Measurements from ENCODE around the gene NAT8. TPM values are rescaled to one million over a fixed set of nuclear protein-coding genes. Genes with fewer than 3 reads are reported as not detected.
"Not testable (repeated sequence)": the region's sequence is repeated elsewhere in the genome, so short reads cannot be mapped to it uniquely, and the experiment has no call there.

The NAT8 gene
- polyA plus RNA-seq, 1 of the 3 experiments (the other 2 are of a cell fraction) = not detected

DNA sequence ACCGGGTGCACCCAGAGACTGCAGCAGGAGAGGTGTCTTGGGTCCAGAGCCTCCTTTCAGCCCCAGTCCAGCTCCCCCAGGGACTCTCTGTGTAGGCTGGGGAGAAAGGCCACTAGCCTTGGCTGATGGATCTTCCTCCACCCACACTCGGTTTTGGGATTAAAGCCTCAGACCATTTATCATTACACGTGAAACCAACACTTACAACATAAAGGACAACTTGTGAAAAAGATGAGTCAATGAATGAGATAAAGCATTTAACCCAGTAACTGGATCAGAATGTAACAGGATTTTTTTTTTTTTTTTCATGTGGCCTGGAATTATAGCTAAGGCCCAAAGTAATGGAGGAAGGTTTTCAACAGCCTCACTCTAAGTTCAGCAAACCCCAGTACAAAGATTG lies 32.1 kb downstream of the NAT8 start:
- DNase-seq = no peak
- ChIA-PET CTCF (no interaction called here), POLR2A (no interaction called here)
- Histone ChIP-seq H3K27ac (ENCODE audit: low read depth in 2 of 2, low read length in 1 of 2) (no peak overlapping the region), H3F3A (replicated peaks; ENCODE audit: insufficient read depth) (no peaks in the 10 kb centered on the region), H3K9me2 (no peaks in the 10 kb centered on the region), H4K20me1 (ENCODE audit: insufficient read depth) (no peaks in the 10 kb centered on the region), H3K79me2 (ENCODE audit: insufficient read depth) (no peaks in the 10 kb centered on the region), H3K4me3 (ENCODE audit: low read depth in 2 of 2, low read length in 1 of 2) (no peak overlapping the region), H3K27me3 (ENCODE audit: insufficient read depth) (no peaks in the 10 kb centered on the region), H2AFZ (ENCODE audit: low read depth) (no peak overlapping the region), H3K9ac (no peak overlapping the region), H3K4me2 (no peak overlapping the region), H3K4me1 (ENCODE audit: control insufficient read depth in 1 of 2, insufficient read depth in 2 of 2, low read depth in 1 of 2, low read length in 1 of 2) (no peaks in the 10 kb centered on the region), H3K9me3 (no peaks in the 10 kb centered on the region), H3K36me3 (replicated peaks in 1 of 2; ENCODE audit: control insufficient read depth in 1 of 2, insufficient read depth in 2 of 2, low read length in 1 of 2) (peaks cover 9 to 20% of the 10 kb centered on the region in 2 experiments)
- no peak for TF ChIP-seq EP300 (IDR thresholded peaks at IDR 0.05; ENCODE audit: borderline replicate concordance in 1 of 2, low read depth in 1 of 2, low read length in 1 of 2)
- TF ChIP-seq, protein P1, sequence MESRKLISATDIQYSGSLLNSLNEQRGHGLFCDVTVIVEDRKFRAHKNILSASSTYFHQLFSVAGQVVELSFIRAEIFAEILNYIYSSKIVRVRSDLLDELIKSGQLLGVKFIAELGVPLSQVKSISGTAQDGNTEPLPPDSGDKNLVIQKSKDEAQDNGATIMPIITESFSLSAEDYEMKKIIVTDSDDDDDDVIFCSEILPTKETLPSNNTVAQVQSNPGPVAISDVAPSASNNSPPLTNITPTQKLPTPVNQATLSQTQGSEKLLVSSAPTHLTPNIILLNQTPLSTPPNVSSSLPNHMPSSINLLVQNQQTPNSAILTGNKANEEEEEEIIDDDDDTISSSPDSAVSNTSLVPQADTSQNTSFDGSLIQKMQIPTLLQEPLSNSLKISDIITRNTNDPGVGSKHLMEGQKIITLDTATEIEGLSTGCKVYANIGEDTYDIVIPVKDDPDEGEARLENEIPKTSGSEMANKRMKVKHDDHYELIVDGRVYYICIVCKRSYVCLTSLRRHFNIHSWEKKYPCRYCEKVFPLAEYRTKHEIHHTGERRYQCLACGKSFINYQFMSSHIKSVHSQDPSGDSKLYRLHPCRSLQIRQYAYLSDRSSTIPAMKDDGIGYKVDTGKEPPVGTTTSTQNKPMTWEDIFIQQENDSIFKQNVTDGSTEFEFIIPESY (IDR thresholded peaks at IDR 0.05; ENCODE audit: borderline replicate concordance, low read depth) = no peak
- TF ChIP-seq NFIC (IDR thresholded peaks at IDR 0.05; ENCODE audit: borderline replicate concordance) = no peak
- TF ChIP-seq, protein P2, sequence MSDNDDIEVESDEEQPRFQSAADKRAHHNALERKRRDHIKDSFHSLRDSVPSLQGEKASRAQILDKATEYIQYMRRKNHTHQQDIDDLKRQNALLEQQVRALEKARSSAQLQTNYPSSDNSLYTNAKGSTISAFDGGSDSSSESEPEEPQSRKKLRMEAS (IDR thresholded peaks at IDR 0.05; ENCODE audit: low read depth) = no peak
- TF ChIP-seq, protein P3, sequence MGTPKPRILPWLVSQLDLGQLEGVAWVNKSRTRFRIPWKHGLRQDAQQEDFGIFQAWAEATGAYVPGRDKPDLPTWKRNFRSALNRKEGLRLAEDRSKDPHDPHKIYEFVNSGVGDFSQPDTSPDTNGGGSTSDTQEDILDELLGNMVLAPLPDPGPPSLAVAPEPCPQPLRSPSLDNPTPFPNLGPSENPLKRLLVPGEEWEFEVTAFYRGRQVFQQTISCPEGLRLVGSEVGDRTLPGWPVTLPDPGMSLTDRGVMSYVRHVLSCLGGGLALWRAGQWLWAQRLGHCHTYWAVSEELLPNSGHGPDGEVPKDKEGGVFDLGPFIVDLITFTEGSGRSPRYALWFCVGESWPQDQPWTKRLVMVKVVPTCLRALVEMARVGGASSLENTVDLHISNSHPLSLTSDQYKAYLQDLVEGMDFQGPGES (IDR thresholded peaks at IDR 0.05; ENCODE audit: low read depth, low read length) = no peak
- TF ChIP-seq TEAD4 (IDR thresholded peaks at IDR 0.05; ENCODE audit: borderline replicate concordance, insufficient read depth) = no peak
- no peak for TF ChIP-seq JUND (IDR thresholded peaks at IDR 0.05)
- no peak for TF ChIP-seq GATA2 (CRISPR knock-in tag; IDR thresholded peaks at IDR 0.05)
- 86% methylated on average over 3 of the region's 3 CpGs for WGBS (ENCODE audit: low lambda C conversion rate)

DNA sequence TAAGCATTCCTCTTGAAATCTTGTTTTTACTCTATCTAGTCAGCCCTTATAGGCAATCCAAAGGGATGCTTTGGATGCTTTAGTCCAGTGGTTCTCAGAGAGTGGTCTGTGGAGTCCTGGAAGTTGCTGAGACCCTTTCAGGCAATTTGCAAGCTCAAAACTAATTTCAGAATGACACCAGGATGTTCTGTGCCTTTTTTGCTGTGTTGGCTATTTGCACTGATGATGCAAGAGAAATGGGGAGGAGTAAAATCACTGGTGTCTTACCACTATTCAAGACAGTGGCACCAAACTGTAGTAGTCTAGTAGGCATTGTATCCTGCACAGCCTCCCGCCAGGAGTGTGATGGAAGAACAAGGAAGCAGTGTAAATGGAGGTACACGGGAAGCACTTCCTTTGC lies 37.6 kb downstream of the NAT8 start:
- POLR2A ChIA-PET = not testable (repeated sequence)

DNA sequence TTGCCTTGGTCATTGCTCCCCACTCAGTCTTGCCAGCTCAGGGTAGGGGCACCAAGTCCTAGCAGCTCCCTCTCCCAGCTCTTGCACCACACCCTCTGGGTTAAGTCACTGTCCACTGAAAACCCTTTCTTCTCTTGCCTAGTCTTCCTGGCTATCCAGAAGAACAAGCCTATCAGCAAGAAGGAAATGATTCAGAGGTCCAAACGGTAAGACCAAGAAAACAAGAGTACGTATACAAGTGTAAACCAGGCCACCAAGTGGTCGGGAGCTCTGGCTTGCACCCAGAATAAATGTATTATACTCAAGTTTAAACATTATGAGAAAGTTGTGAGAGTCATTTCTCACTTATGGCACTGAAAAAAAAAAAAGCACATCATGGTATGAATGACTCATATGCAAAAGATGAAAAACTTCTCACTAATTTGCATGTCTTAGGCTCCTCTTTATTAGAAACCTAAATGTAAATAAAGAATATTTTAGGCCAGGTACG lies 39.1 kb downstream of the NAT8 start:
- POLR2A ChIA-PET; H3K27me3 ChIP-seq (ENCODE audit: insufficient read depth); H3K79me2 ChIP-seq (ENCODE audit: insufficient read depth); H3K27ac ChIP-seq (ENCODE audit: low read depth in 2 of 2, low read length in 1 of 2); H2AFZ ChIP-seq (ENCODE audit: low read depth); H3K9me3 ChIP-seq; H3K4me2 ChIP-seq; H4K20me1 ChIP-seq (ENCODE audit: insufficient read depth); H3K4me1 ChIP-seq (ENCODE audit: control insufficient read depth in 1 of 2, insufficient read depth in 2 of 2, low read depth in 1 of 2, low read length in 1 of 2); H3F3A ChIP-seq (replicated peaks; ENCODE audit: insufficient read depth); CTCF ChIA-PET; H3K9ac ChIP-seq; H3K9me2 ChIP-seq; H3K4me3 ChIP-seq (ENCODE audit: low read depth in 2 of 2, low read length in 1 of 2); DNase-seq: not testable (repeated sequence)
- 85% methylated on average over 4 of the region's 4 CpGs for WGBS (ENCODE audit: low lambda C conversion rate)
- H3K36me3 ChIP-seq (replicated peaks in 1 of 2; ENCODE audit: control insufficient read depth in 1 of 2, insufficient read depth in 2 of 2, low read length in 1 of 2) = peaks cover 11 to 22% of the 10 kb centered on the region in 2 experiments

More for the DNA sequence above, 37.6 kb downstream of the NAT8 start:
- H3K36me3 ChIP-seq (replicated peaks in 1 of 2; ENCODE audit: control insufficient read depth in 1 of 2, insufficient read depth in 2 of 2, low read length in 1 of 2) = peaks cover 11 to 27% of the 10 kb centered on the region in 2 experiments
- H3K27me3 ChIP-seq (ENCODE audit: insufficient read depth); H3K4me2 ChIP-seq; H3F3A ChIP-seq (replicated peaks; ENCODE audit: insufficient read depth); H3K79me2 ChIP-seq (ENCODE audit: insufficient read depth); H3K9me2 ChIP-seq; H2AFZ ChIP-seq (ENCODE audit: low read depth); H3K9ac ChIP-seq; H4K20me1 ChIP-seq (ENCODE audit: insufficient read depth); DNase-seq; H3K9me3 ChIP-seq; CTCF ChIA-PET; H3K4me3 ChIP-seq (ENCODE audit: low read depth in 2 of 2, low read length in 1 of 2); H3K27ac ChIP-seq (ENCODE audit: low read depth in 2 of 2, low read length in 1 of 2); H3K4me1 ChIP-seq (ENCODE audit: control insufficient read depth in 1 of 2, insufficient read depth in 2 of 2, low read depth in 1 of 2, low read length in 1 of 2): not testable (repeated sequence)
- WGBS (ENCODE audit: low lambda C conversion rate) = 100% methylated on average over 2 of the region's 2 CpGs
